ENCODE measurements around the gene SLC39A11.

The SLC39A11 gene

DNA sequence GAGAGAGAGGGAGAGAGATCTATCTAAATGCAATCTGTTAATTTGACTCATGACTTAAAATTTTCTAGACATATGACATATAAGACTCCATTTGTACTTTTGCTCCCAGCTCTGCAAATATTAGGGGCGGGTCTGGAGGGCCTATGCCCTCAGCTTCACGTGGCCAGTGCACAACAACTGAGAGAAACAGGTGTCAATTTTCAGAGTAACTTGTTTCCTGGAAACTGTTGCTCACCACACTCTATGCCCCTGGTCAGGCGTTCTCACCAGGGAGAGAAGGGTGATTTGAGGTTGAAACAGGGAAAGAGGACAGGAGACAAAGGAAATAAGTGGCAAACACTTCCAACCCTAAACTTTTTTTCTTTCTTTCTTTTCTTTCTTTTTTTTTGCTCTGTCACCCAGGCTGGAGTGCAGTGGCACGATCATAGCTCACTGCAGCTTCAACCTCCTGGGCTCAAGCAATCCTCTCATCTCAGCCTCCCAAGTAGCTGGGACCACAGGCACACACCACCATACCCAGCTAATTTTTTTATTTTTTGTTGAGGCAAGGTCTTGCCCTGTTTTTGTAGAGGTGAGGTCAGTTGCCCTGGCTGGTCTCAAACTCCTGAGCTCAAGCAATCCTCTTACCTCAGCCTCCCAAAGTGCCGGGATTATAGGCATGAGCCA, 270.0 kb downstream of the SLC39A11 start:
- Mint-ChIP-seq H3K27ac (no peak overlapping the region), H3K27me3 (ENCODE audit: low read depth) (no peaks in the 10 kb centered on the region), H3K9me3 (peaks cover 30% of the 10 kb centered on the region)

DNA sequence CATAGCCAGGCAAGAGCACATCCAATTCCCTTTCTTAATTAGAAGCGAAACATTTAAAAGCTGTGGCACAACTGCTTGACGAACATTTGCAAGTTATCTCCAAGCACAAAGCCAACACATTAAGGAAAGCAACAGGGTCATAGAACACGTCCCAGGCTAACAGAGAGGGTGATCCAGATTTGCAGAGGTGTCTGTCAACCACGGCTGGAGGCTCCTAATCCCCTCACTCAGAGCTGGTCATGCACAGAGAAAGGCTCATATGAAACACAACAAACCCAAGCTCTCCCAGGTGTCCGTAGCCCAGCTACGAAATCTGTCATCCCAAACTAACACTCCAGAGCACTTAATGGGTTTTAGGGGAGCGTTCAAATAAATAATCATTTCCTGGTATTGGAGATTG, 276.1 kb downstream of the SLC39A11 start:
- Mint-ChIP-seq H3K9me3 (peaks cover 4% of the 10 kb centered on the region), H3K4me3 (no peak overlapping the region), H3K27ac (no peak overlapping the region), H3K4me1 (peaks cover 5% of the 10 kb centered on the region), H3K36me3 (ENCODE audit: low read depth) (peaks cover 11% of the 10 kb centered on the region), H3K27me3 (ENCODE audit: low read depth) (no peaks in the 10 kb centered on the region)
- TF ChIP-seq, protein P1, sequence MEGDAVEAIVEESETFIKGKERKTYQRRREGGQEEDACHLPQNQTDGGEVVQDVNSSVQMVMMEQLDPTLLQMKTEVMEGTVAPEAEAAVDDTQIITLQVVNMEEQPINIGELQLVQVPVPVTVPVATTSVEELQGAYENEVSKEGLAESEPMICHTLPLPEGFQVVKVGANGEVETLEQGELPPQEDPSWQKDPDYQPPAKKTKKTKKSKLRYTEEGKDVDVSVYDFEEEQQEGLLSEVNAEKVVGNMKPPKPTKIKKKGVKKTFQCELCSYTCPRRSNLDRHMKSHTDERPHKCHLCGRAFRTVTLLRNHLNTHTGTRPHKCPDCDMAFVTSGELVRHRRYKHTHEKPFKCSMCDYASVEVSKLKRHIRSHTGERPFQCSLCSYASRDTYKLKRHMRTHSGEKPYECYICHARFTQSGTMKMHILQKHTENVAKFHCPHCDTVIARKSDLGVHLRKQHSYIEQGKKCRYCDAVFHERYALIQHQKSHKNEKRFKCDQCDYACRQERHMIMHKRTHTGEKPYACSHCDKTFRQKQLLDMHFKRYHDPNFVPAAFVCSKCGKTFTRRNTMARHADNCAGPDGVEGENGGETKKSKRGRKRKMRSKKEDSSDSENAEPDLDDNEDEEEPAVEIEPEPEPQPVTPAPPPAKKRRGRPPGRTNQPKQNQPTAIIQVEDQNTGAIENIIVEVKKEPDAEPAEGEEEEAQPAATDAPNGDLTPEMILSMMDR (IDR thresholded peaks at IDR 0.05; ENCODE audit: unreplicated experiment in 3 of 3): no peak

More for the DNA sequence above, 270.0 kb downstream of the SLC39A11 start:
- H3K36me3 Mint-ChIP-seq (ENCODE audit: low read depth): peaks cover 22% of the 10 kb centered on the region
- no peaks in the 10 kb centered on the region for H3K4me1 Mint-ChIP-seq
- no peak overlapping the region for H3K4me3 Mint-ChIP-seq
- TF ChIP-seq, protein P1 (IDR thresholded peaks at IDR 0.05; ENCODE audit: unreplicated experiment in 3 of 3): no peak

DNA sequence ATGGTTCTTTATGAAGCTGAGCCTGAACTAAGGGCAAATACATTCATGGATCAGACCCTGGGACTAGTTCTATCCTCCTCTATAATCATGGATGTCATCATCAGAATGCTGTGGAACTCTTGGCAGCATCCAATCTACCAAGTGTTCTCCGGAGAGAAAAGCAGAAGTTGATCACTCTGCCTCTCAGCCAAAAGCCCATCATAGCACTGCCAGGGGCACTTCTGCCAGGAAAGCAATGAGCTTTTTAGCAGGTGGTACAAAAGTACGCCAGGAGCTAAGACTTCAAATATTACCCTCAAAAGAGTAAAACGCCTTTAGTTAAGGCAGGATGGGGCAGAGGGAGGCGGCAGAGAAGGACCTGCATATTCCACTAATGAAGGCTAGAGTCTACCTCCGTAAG, 279.0 kb downstream of the SLC39A11 start:
- no peaks in the 10 kb centered on the region for H3K27me3 Mint-ChIP-seq (ENCODE audit: low read depth)
- no peak overlapping the region for H3K27ac Mint-ChIP-seq

DNA sequence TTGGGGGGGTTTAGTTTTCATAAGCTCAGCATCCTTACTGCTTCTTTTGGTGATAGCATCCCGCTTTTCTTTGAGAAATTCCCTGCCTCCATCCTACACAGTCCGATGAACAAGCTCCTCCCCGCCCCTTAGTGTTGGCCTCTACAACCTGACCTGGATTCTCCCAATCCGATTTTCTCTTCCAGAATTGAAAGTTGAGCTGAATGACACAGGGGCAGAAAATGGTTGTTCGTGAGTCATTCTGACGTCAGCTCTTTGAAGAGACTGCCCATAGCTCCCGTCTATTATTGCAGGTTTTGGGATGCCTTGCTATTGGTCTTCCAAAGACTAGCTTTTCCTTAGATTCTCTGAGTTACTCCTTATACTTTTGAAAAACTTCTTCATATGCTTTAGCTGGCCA, 279.7 kb downstream of the SLC39A11 start:
- Mint-ChIP-seq H3K27ac (peak overlapping the region in 1 of 3 experiments; percentile 28), H3K27me3 (ENCODE audit: low read depth) (no peaks in the 10 kb centered on the region), H3K4me3 (no peak overlapping the region), H3K9me3 (peaks cover 18% of the 10 kb centered on the region), H3K36me3 (ENCODE audit: low read depth) (peaks cover 22% of the 10 kb centered on the region), H3K4me1 (peaks cover 5% of the 10 kb centered on the region)
- TF ChIP-seq, protein P1 (IDR thresholded peaks at IDR 0.05; ENCODE audit: unreplicated experiment in 3 of 3): no peak

More for the DNA sequence above, 279.0 kb downstream of the SLC39A11 start:
- TF ChIP-seq, protein P1 (IDR thresholded peaks at IDR 0.05; ENCODE audit: unreplicated experiment in 3 of 3): no peak
- peaks cover 5% of the 10 kb centered on the region for H3K4me1 Mint-ChIP-seq
- no peak overlapping the region for H3K4me3 Mint-ChIP-seq
- peaks cover 18% of the 10 kb centered on the region for H3K9me3 Mint-ChIP-seq
- peaks cover 22% of the 10 kb centered on the region for H3K36me3 Mint-ChIP-seq (ENCODE audit: low read depth)

DNA sequence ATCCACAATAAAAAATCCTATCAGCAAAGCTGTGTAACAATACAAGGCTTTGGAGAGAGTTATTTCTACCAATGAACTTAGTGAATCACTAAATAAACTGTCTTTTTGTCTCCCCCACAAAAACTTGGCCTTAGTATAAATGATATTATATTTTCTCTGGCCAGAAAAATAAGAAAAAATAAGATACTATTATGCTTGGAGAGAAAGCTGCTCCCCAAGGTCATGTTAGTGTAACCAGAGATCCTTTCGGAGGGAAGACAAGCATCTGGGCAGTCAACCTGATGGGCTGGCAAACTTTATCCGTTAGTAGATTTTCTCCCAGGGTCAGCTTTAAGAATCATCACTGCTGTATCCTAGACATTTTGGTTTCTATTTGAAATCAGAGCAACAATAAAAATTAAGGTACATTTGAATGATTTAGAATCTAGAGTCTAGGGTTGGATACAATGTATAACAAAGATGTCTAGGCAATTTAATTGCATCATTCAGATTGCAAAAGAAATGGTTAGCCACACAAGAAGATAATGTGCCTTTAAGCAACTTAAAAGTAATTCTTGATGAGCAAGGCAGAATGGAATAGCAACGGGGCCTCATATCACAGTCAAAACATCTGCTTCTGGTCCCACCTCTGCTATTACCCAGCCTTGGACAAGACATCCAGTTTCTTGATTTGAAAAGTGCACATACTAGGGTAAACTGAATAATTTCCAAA, 280.4 kb downstream of the SLC39A11 start:
- Mint-ChIP-seq H3K9me3 (peaks cover 18% of the 10 kb centered on the region), H3K4me1 (peaks cover 5% of the 10 kb centered on the region), H3K27me3 (ENCODE audit: low read depth) (no peaks in the 10 kb centered on the region), H3K4me3 (no peak overlapping the region), H3K36me3 (ENCODE audit: low read depth) (peaks cover 22% of the 10 kb centered on the region), H3K27ac (peak overlapping the region in 2 of 3 experiments; percentile 2 to 28)
- TF ChIP-seq, protein P1 (IDR thresholded peaks at IDR 0.05; ENCODE audit: unreplicated experiment in 3 of 3): no peak
